B cell (primary cell): ENCODE data around the gene CALHM4.

Source experiments
- EZH2 ChIP-seq: IDR thresholded peaks from 2 replicates; pipeline ENCODE4 v1.6.1; 2012; ENCODE audit warnings: borderline replicate concordance, low read depth, mild to moderate bottlenecking, moderate library complexity, low read length; ENCODE audit not compliant: insufficient read depth, poor library complexity, severe bottlenecking
- TF ChIP-seq, protein P1 (sequence below): fragments of 200-600 bp; IDR thresholded peaks from one replicate; pipeline ENCODE4 v1.8.0; 2022; ENCODE audit warnings: antibody characterized with exemption, mild to moderate bottlenecking

- TF ChIP-seq, protein P1, sequence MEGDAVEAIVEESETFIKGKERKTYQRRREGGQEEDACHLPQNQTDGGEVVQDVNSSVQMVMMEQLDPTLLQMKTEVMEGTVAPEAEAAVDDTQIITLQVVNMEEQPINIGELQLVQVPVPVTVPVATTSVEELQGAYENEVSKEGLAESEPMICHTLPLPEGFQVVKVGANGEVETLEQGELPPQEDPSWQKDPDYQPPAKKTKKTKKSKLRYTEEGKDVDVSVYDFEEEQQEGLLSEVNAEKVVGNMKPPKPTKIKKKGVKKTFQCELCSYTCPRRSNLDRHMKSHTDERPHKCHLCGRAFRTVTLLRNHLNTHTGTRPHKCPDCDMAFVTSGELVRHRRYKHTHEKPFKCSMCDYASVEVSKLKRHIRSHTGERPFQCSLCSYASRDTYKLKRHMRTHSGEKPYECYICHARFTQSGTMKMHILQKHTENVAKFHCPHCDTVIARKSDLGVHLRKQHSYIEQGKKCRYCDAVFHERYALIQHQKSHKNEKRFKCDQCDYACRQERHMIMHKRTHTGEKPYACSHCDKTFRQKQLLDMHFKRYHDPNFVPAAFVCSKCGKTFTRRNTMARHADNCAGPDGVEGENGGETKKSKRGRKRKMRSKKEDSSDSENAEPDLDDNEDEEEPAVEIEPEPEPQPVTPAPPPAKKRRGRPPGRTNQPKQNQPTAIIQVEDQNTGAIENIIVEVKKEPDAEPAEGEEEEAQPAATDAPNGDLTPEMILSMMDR = no peak
- no peak for TF ChIP-seq EZH2
Measured at GRCh38 chr6:116543149-116543548, 10.4 kb upstream of the CALHM4 start.
